Measurements from ENCODE around the gene TBC1D2B.

- TF ChIP-seq POLR2A (IDR thresholded peaks at IDR 0.05) (no peak), CTCF (IDR thresholded peaks at IDR 0.05) (no peak)
Observed at GRCh38 chr15:78016860-78017259, 60.7 kb downstream of the TBC1D2B start.

Data from lower leg skin (tissue), 3 donors.